HS-27A (cell line): ENCODE results near the gene EPB41L1.

Experiments
- DNase-seq: peaks from one replicate; pipeline ENCODE4 v3.0.0-alpha.2; 2012; ENCODE audit warnings: low read depth, missing footprints

The EPB41L1 gene

GRCh38 chr20:36155629-36155971 lies 1.1 kb downstream of the EPB41L1 start:
- no peak for DNase-seq

GRCh38 chr20:36155991-36156390 lies 1.5 kb downstream of the EPB41L1 start:
- no peak for DNase-seq

GRCh38 chr20:36157610-36158009 lies 3.1 kb downstream of the EPB41L1 start:
- no peak for DNase-seq

GRCh38 chr20:36158160-36158741 lies 3.7 kb downstream of the EPB41L1 start:
- no peak for DNase-seq

GRCh38 chr20:36159833-36160232 lies 5.3 kb downstream of the EPB41L1 start:
- no peak for DNase-seq

GRCh38 chr20:36162272-36162966 lies 7.9 kb downstream of the EPB41L1 start:
- DNase-seq = no peak

GRCh38 chr20:36167902-36168503 lies 13.5 kb downstream of the EPB41L1 start:
- peak; percentile 39 for DNase-seq

GRCh38 chr20:36170542-36171215 lies 16.1 kb downstream of the EPB41L1 start:
- DNase-seq = no peak

- no peak for DNase-seq
These were observed 19.0 kb downstream of the EPB41L1 start for GRCh38 chr20:36173451-36173933.

GRCh38 chr20:36175016-36175415 lies 20.5 kb downstream of the EPB41L1 start:
- no peak for DNase-seq

- DNase-seq = no peak
These were observed 21.0 kb downstream of the EPB41L1 start for GRCh38 chr20:36175475-36175995.

- DNase-seq = no peak
These were observed 23.2 kb downstream of the EPB41L1 start for GRCh38 chr20:36177716-36178115.

GRCh38 chr20:36179170-36179945 lies 24.8 kb downstream of the EPB41L1 start:
- DNase-seq = no peak

GRCh38 chr20:36180323-36180722 lies 25.8 kb downstream of the EPB41L1 start:
- DNase-seq = no peak

GRCh38 chr20:36181934-36182603 lies 27.5 kb downstream of the EPB41L1 start:
- no peak for DNase-seq

GRCh38 chr20:36182604-36183154 lies 28.1 kb downstream of the EPB41L1 start:
- DNase-seq = no peak

GRCh38 chr20:36183155-36183944 lies 28.8 kb downstream of the EPB41L1 start:
- no peak for DNase-seq

- DNase-seq = no peak
These were observed 30.6 kb downstream of the EPB41L1 start for GRCh38 chr20:36184816-36185776.
